GM06990 (cell line): ENCODE measurements around the gene MFSD11.
"Not testable (repeated sequence)": the region's sequence is repeated elsewhere in the genome, so short reads cannot be mapped to it uniquely, and the experiment has no call there.

Experiments used
- DNase-seq: peaks from one replicate; pipeline ENCODE4 v3.0.0-alpha.2; 2011; ENCODE audit not compliant: insufficient read length; ENCODE audit errors: extremely low read depth
- H3K27me3 ChIP-seq: replicated peaks from 2 replicates; pipeline ENCODE4 v1.6.0; 2011; ENCODE audit warnings: low read length; ENCODE audit not compliant: control insufficient read depth, insufficient read depth
- H3K36me3 ChIP-seq: 2 replicates; pipeline ENCODE4 v1.5.1; 2011; ENCODE audit warnings: low read length; ENCODE audit not compliant: control insufficient read depth, insufficient read depth
- H3K4me3 ChIP-seq: replicated peaks from 2 replicates; pipeline ENCODE4 v1.5.1; 2011; ENCODE audit warnings: low read depth, mild to moderate bottlenecking, control low read depth, low read length
- CTCF ChIP-seq: IDR thresholded peaks from 2 replicates; pipeline ENCODE4 v1.5.1; 2011; ENCODE audit warnings: low read length, control low read depth, mild to moderate bottlenecking, inconsistent platforms; ENCODE audit not compliant: insufficient read depth, poor library complexity, severe bottlenecking

The MFSD11 gene

GRCh38 chr17:76706817-76707216 lies 31.1 kb upstream of the MFSD11 start:
- no peak for TF ChIP-seq CTCF
- Histone ChIP-seq H3K4me3 (no peak overlapping the region), H3K36me3 (no peaks in the 10 kb centered on the region), H3K27me3 (no peaks in the 10 kb centered on the region)
- no peak for DNase-seq

- no peak overlapping the region for H3K4me3 ChIP-seq
Measured at GRCh38 chr17:76707985-76708807, 29.7 kb upstream of the MFSD11 start.

GRCh38 chr17:76709077-76709950 lies 28.6 kb upstream of the MFSD11 start:
- no peak for TF ChIP-seq CTCF
- no peak for DNase-seq
- Histone ChIP-seq H3K4me3 (no peak overlapping the region), H3K36me3 (peaks cover 2% of the 10 kb centered on the region), H3K27me3 (no peaks in the 10 kb centered on the region)

More at GRCh38 chr17:76707985-76708807, 29.7 kb upstream of the MFSD11 start:
- Histone ChIP-seq H3K27me3 (no peaks in the 10 kb centered on the region), H3K36me3 (no peaks in the 10 kb centered on the region)
- peak; percentile 32 for TF ChIP-seq CTCF
- DNase-seq = no peak

GRCh38 chr17:76709951-76710862 lies 27.7 kb upstream of the MFSD11 start:
- not testable (repeated sequence) for H3K27me3 ChIP-seq, DNase-seq, H3K36me3 ChIP-seq
- peak overlapping the region; percentile 17; the same call in 1 of the 2 replicates for H3K4me3 ChIP-seq

GRCh38 chr17:76710863-76711611 lies 26.9 kb upstream of the MFSD11 start, which contains the start of gene MXRA7:
Gene MXRA7, minus strand, starts transcription at chr17:76710965. Its CDS starts 19 bp downstream, at chr17:76710946.
- TF ChIP-seq CTCF = no peak
- peak; percentile 41 for DNase-seq
- Histone ChIP-seq H3K27me3 (no peaks in the 10 kb centered on the region), H3K4me3 (peak within 1 kb of the TSS; percentile 33), H3K36me3 (peaks cover 4% of the 10 kb centered on the region)

- DNase-seq, H3K36me3 ChIP-seq, H3K27me3 ChIP-seq, H3K4me3 ChIP-seq: not testable (repeated sequence)
Measured at GRCh38 chr17:76712321-76712720, 25.6 kb upstream of the MFSD11 start.
